Measurements from ENCODE around the gene MYBPHL.

DNA sequence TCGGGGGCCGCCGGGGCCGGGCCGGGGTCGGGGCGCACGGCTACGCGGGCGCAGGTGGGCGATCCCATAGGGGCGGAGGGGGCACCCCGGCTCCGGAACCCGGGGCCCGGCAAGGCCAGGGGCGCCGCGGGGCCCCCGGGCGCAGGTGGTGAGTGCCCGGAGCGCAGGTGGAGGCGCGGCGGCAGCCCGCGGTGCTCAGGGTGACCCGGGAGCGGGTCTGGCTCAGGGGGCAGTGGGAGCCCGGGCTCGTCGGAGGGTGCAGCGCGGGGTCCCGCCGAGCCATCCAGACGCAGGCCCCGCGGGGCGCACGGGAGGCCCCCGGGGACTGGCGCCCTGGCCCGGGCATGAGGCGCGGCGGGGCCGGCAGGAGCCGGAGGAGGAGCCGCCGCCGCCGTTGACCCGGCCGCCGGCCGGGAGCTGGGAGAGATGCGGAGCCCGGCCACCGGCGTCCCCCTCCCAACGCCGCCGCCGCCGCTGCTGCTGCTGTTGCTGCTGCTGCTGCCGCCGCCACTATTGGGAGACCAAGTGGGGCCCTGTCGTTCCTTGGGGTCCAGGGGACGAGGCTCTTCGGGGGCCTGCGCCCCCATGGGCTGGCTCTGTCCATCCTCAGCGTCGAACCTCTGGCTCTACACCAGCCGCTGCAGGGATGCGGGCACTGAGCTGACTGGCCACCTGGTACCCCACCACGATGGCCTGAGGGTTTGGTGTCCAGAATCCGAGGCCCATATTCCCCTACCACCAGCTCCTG is 57.0 kb downstream of the MYBPHL start:
- TF ChIP-seq, protein P1, sequence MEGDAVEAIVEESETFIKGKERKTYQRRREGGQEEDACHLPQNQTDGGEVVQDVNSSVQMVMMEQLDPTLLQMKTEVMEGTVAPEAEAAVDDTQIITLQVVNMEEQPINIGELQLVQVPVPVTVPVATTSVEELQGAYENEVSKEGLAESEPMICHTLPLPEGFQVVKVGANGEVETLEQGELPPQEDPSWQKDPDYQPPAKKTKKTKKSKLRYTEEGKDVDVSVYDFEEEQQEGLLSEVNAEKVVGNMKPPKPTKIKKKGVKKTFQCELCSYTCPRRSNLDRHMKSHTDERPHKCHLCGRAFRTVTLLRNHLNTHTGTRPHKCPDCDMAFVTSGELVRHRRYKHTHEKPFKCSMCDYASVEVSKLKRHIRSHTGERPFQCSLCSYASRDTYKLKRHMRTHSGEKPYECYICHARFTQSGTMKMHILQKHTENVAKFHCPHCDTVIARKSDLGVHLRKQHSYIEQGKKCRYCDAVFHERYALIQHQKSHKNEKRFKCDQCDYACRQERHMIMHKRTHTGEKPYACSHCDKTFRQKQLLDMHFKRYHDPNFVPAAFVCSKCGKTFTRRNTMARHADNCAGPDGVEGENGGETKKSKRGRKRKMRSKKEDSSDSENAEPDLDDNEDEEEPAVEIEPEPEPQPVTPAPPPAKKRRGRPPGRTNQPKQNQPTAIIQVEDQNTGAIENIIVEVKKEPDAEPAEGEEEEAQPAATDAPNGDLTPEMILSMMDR (IDR thresholded peaks at IDR 0.05), result no peak
- no peak for TF ChIP-seq POLR2A (IDR thresholded peaks at IDR 0.05)
